Cardiac muscle cell (in vitro differentiated cells and primary cell): ENCODE results near the gene QSOX2. TPM values are rescaled to one million over a fixed set of nuclear protein-coding genes. Genes with fewer than 3 reads are reported as not detected.

Source experiments
- DNase-seq, 2 donors: peaks; one replicate each; pipeline versions ENCODE4 v3.0.0 to v3.0.0-alpha.2; 2010 to 2017; ENCODE audit warnings: low read depth in 1 of 2, low spot score in 1 of 2
- H3K27ac ChIP-seq: fragments of 200-600 bp; sonication (generic); 2 replicates; pipeline ENCODE4 v1.5.1; 2016
- H3K27me3 ChIP-seq: fragments of 200-600 bp; sonication (generic); 2 replicates; pipeline ENCODE4 v1.6.0; 2016; ENCODE audit warnings: control low read depth
- H3K36me3 ChIP-seq: fragments of 200-600 bp; sonication (generic); 2 replicates; pipeline ENCODE4 v1.5.1; 2016; ENCODE audit warnings: control low read depth
- H3K4me1 ChIP-seq: fragments of 200-600 bp; sonication (generic); 2 replicates; pipeline ENCODE4 v1.8.1; 2017; ENCODE audit warnings: low read depth, mild to moderate bottlenecking, mixed run types
- H3K4me3 ChIP-seq: fragments of 200-600 bp; sonication (generic); 2 replicates; pipeline ENCODE4 v1.5.1; 2016; ENCODE audit warnings: mild to moderate bottlenecking
- H3K9me3 ChIP-seq: fragments of 200-600 bp; sonication (generic); 2 replicates; pipeline ENCODE4 v1.5.1; 2017; ENCODE audit warnings: low read depth, mild to moderate bottlenecking, control low read depth
- CTCF ChIP-seq: IDR thresholded peaks from 2 replicates; pipeline ENCODE4 v1.5.1; 2012; ENCODE audit warnings: low read depth, mild to moderate bottlenecking, low read length
- polyA plus RNA-seq: library from polyadenylated mRNA; unstranded; fragments of >200 nt; fragmentation: Nextera tagmentation; extraction: Ambion mirVana; gene quantifications from 2 replicates; pipeline ENCODE4 v1.2.1, GENCODE V29; 2016
- total RNA-seq: library from RNA; depleted of rRNA; stranded (reverse); fragments of >200 nt; gene quantifications from 2 replicates; pipeline ENCODE4 v1.2.3, GENCODE V29; 2016

QSOX2 gene
- total and polyA plus RNA-seq, 2 experiments from 2014 or later: 1.7 to 10.5 TPM

GRCh38 chr9:136279471-136279870 lies 33.9 kb upstream of the QSOX2 start:
- H3K27me3 ChIP-seq: no peaks in the 10 kb centered on the region
- no peak for DNase-seq
- no peaks in the 10 kb centered on the region for H3K4me1 ChIP-seq
- H3K4me3 ChIP-seq: no peak overlapping the region
- H3K27ac ChIP-seq: no peak overlapping the region
- no peaks in the 10 kb centered on the region for H3K36me3 ChIP-seq
- TF ChIP-seq CTCF: no peak
- no peaks in the 10 kb centered on the region for H3K9me3 ChIP-seq

GRCh38 chr9:136278894-136279293 lies 33.3 kb upstream of the QSOX2 start:
- Histone ChIP-seq H3K27me3 (no peaks in the 10 kb centered on the region), H3K4me3 (no peak overlapping the region), H3K36me3 (no peaks in the 10 kb centered on the region), H3K9me3 (no peaks in the 10 kb centered on the region), H3K4me1 (no peaks in the 10 kb centered on the region), H3K27ac (no peak overlapping the region)
- no peak for DNase-seq
- no peak for TF ChIP-seq CTCF

GRCh38 chr9:136278221-136278620 lies 32.6 kb upstream of the QSOX2 start:
- H3K27ac ChIP-seq: no peak overlapping the region
- H3K9me3 ChIP-seq: no peaks in the 10 kb centered on the region
- no peaks in the 10 kb centered on the region for H3K36me3 ChIP-seq
- DNase-seq: no peak
- H3K27me3 ChIP-seq: no peaks in the 10 kb centered on the region
- no peak for TF ChIP-seq CTCF
- H3K4me3 ChIP-seq: no peak overlapping the region
- H3K4me1 ChIP-seq: no peaks in the 10 kb centered on the region

GRCh38 chr9:136277746-136278145 lies 32.1 kb upstream of the QSOX2 start:
- no peak for DNase-seq
- H3K27ac ChIP-seq: no peak overlapping the region
- no peaks in the 10 kb centered on the region for H3K4me1 ChIP-seq
- no peak for TF ChIP-seq CTCF
- H3K27me3 ChIP-seq: no peaks in the 10 kb centered on the region
- H3K9me3 ChIP-seq: no peaks in the 10 kb centered on the region
- no peak overlapping the region for H3K4me3 ChIP-seq
- H3K36me3 ChIP-seq: no peaks in the 10 kb centered on the region

GRCh38 chr9:136276716-136277115 lies 31.1 kb upstream of the QSOX2 start:
- TF ChIP-seq CTCF: no peak
- no peak for DNase-seq
- Histone ChIP-seq H3K27me3 (no peaks in the 10 kb centered on the region), H3K36me3 (no peaks in the 10 kb centered on the region), H3K4me3 (no peak overlapping the region), H3K9me3 (no peaks in the 10 kb centered on the region), H3K4me1 (no peaks in the 10 kb centered on the region), H3K27ac (no peak overlapping the region)
